ENCODE measurements around the gene CLMN.

CLMN gene

DNA sequence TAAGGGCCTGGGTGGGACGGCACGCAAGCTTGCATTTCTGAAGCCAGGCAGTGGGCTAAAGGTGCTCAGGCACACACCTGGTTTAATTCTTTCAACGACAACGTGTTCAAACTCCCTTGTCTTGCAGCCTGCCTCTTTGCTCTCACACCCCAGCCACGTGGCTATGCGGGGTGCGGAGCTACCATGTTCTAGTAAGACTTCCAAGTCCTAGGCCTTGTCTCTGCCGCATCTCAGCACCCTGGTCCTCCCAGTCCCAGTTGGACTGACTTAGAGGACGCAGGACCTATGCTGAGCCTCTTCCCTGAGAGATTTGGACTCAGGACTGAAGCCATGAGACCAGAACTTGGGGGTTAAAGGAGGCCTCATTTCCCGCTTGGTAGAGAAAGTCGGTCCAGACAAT, 62.2 kb downstream of the CLMN start:
- DNase-seq: no peak

DNA sequence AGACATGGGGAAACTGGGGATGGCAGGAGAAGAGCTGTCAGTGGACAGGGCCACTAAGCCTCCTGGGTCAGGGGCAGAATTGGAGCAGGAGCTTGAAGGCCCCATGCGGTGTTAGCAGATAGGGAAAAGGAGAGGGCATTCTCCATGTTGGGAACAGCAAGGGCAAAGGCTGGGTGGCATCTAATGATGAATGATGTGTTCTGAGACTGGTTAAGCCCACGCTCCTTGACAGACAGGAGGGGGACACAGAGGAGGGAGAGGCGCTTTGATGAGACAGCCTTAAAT, 63.0 kb downstream of the CLMN start:
- no peak for DNase-seq

DNA sequence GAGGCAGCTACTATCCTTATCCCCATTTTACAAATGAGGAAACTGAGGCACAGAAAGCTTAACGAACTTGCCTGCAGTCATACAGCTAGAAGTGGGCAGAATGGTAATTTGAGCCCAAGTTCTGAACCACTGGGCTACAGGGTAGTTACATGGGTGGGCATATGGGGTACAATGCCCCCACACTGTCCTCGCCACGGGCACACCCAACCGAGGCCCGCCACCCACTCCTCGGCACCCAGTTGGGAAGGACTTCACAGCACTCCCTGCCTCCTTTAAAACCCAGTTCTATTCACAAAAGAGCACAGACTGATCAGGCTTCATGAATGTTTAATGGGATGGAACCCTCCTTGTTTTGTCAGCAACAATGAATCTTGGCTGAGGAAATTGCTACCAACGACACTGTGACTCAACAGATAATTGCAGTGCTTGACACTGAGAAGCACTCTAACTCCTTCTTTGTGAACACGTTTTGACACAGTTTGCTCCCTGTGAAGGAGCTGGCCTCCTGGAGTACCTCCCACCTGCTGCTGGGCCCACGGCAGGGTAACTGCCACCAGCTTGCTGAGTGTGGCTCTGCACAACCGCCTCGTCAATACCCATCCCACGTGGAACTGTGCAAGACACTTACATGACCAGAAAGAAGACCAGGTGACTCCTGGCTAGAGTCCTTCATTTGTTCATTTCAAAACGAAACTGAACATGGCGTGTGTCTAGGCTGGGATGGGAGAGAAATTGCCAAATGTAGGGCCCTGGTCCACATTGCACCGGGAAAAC, 63.5 kb downstream of the CLMN start:
- peak; percentile 94 for DNase-seq

DNA sequence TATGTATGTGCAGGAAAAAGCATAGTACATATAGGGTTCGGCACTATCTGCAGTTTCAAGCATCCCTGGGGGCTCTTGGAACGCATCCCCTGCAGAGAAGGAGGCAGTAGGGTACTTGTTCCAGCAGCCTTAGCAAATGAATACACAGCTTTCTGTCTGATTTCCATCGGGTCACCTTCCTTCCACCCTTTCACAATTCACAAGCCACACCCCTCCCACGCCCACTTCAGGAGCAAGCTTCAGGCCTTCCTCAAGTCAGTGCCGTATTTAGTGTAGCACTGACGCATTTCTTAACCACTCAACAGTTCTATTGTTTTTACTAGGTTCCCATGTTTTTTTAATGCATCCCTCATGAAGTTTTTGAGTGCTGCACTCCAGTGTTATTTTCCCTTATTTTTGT, 64.2 kb downstream of the CLMN start:
- peak; percentile 95 for DNase-seq

DNA sequence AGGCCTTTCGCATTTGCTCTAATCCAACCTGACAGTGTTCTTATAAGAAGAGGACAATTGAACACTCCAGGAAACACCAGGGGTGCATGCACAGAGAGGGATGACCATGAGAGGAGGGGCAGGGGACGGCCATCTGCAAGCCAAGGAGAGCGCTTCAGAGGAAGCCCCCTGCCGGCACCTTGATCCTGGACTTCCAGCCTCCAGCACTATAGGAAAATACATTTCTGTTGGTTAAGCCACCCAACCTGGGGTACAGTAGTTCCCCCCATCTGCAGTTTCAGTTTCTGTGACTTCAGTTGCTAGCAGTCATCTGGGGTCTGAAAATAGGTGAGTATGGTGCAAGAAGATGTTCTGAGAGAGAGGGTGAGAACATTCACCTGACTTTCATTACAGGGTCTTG, 64.7 kb downstream of the CLMN start:
- peak; percentile 39 for DNase-seq

DNA sequence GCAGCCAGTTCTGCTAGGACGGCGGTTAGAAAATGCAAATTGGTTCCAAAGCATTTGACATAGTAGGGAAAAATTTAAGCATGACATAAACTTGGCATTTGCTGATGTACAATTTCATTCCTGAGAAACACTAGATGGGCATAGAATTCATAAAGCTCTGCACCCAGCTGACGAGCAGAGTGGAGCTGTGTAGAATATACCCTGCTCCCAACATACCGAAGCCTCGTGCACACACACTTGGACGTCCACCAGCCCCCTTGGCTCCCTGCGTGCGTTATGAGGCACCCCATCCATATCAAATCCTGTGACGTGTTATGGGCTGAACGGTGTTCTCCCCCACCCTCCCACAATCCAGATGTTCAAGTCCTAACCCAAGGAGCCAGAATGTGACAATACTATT, 65.4 kb downstream of the CLMN start:
- DNase-seq: no peak

DNA sequence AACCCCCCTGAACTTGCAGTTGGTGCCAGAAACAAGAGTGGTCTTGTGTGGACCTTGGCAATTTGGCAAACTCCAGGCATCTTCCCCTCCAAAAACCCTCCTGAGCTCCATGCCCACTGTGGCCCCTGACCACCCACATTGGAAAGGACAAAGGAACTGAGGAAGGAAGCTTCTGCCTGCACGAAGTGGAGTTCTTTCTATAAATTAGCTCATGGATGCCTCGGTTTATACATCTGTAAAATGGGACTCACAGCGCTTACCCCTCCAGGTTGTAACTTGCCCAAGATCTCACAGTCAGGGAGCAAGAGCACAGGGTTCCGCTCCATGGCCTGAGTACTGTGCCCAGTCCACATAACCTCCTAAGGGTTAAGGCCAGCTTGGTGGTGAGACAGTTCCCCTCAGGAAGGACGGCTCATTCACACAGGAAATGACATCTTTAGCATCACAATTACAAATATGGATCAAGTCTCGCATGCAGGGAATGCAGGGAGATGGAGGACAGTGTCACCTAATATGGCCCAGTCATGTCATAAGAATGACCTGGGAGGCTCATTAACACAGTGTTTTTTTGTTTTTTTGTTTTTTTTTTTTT, 66.6 kb downstream of the CLMN start:
- DNase-seq: no peak

DNA sequence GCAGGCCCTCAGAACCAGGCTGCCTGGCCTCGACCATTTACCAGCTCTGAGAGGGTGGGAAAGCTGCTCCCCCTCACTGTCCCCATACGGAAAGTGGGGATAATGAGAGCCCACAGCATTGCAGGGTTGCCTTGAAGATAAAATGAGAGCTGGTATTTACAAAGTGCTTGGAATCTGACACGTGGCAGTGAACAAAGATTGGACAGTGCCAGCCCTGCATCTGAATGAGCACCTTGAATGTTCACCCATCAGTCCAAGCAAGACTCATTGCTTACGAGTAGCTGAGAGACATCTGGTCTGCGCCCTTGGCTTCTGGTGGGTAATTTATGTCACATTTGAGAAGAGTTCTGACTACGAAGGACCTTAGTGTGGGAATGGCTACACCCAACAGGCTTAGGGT, 67.5 kb downstream of the CLMN start:
- no peak for DNase-seq

DNA sequence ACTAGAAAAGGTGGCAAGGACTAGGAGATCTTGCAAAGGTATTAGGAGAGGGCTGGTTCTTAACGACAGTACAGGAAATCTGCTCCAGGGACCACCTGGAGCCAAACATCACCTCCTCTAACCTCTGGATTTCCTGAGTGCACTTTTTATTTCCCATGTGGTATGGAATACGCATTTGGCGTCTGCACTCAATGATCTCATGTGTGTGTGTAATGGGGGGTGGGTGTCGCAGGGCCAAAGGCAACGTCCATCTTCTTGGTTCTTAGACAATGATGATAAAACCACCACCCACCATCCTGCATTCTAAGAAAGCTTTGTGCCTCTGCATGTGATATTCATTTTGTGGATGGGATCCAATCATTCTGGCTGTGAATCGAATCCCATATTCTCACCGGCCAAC, 68.8 kb downstream of the CLMN start:
- DNase-seq: no peak

DNA sequence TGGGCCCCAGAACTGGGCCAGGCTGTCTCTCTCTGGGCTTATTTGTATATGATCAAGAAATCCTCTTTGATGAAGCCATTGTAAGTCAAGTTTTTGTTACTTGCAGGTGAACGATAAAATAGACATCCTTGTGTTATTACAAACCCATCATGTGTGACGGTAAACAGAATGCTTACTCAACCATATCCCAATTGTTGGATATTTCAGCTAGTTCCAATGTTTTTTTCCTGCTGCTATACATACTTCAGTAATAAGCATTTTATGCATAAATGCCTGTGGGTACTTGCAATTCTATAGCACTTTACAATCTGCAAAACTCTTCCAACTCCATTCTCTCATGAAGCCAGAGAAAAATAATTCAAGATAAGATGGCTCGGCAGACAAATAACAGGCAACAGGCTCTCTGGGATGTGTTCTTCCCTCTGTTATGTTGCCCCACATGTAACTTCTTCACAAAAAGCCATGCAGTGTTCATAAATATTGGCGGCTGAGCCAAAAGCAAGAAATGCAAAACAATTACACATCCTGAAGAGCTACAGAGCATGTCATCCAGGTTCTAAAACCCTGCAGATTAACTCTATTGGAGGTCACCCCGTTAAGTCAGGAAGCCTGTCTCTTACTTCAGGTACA, 69.5 kb downstream of the CLMN start:
- peak; percentile 83 for DNase-seq

DNA sequence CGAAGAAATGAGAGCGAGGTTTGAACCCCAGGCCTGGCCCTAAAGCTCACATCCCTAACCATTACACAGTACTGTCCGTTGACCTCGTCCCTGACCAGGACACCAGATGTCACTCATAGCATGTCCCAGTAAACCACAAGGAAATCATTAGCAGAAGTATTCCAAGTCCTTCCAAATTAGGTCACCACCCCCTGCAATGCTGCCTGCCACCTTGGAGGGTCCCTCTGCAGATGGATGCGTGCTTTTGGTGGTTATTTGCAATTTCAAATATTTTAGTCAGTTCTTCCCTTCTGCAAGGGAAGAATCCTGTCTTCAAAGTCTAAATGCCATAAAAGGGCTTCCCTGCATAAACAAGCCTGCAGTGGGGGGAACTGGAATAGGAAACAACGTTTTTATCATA, 71.3 kb downstream of the CLMN start:
- no peak for DNase-seq

DNA sequence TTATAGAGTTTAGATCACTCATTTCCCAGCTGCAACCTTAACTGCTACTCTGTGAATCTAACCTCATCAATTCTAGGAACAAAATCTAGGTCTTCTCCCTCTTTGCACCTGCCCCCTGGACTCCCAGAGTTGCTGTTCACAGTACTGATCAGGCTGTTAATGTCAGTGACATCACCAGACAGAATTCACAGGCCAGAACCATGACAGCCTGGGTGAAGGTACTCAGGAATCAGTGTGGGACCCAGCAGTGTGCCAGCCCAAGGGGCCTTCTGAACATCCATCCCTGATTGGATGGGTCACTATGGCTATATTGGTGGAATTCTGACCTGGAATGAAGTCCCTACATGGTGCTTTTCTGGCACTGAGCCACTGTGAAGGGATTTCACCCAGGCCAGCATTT, 72.8 kb downstream of the CLMN start:
- DNase-seq: no peak

DNA sequence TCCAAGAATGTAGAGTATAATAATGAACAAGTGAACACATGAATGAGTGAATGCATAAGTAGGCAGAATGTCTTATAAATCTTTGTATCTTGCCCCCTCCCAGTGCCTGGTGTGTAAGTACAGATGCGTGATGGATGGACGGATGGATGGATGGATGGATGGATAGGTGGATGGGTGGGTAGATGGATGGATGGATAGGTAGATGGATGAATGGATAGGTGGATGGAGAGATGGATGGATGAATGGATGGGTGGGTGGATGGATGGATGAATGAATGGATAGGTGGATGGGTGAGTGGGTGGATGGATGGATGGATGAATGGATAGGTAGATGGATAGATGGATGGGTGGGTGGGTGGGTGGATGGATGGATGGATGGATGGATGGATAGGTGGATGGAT, 74.4 kb downstream of the CLMN start:
- no peak for DNase-seq

DNA sequence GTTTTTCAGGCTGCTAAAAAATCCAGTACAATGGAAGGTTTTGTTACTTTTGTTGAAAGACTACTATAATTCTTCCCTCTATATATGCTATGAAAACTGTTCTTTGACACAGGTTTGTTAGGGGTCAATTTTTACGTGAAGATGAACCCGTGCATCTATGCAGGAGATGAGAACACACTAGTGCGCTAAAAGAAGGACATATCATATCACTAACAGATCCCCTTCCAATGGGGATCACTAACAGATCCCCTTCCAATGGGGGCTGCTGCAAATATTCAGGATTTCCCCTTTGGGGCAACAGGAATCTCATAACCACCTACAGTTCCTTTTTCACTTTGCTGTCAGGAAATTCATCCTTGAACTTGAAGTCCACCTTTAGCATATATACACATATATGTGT, 75.1 kb downstream of the CLMN start:
- DNase-seq: no peak

DNA sequence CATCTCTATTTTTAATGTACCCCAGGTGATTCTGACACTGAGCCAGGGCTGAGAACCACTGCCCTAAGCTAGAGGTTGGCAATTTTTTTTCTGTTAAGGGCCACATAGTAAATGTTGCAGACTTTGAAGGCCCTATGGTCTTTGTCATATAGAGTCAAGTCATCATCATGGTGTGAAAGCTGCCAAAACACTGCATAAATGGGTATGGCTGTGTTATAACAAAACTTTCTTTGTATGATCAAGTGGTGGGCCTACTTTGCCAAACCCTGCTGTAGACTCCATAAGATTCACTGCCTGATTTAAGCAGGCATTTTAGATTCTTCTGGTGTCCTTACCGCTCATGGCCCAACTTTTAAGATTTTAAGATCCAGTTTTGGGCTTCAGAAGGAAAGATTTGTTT, 76.8 kb downstream of the CLMN start:
- DNase-seq: no peak

DNA sequence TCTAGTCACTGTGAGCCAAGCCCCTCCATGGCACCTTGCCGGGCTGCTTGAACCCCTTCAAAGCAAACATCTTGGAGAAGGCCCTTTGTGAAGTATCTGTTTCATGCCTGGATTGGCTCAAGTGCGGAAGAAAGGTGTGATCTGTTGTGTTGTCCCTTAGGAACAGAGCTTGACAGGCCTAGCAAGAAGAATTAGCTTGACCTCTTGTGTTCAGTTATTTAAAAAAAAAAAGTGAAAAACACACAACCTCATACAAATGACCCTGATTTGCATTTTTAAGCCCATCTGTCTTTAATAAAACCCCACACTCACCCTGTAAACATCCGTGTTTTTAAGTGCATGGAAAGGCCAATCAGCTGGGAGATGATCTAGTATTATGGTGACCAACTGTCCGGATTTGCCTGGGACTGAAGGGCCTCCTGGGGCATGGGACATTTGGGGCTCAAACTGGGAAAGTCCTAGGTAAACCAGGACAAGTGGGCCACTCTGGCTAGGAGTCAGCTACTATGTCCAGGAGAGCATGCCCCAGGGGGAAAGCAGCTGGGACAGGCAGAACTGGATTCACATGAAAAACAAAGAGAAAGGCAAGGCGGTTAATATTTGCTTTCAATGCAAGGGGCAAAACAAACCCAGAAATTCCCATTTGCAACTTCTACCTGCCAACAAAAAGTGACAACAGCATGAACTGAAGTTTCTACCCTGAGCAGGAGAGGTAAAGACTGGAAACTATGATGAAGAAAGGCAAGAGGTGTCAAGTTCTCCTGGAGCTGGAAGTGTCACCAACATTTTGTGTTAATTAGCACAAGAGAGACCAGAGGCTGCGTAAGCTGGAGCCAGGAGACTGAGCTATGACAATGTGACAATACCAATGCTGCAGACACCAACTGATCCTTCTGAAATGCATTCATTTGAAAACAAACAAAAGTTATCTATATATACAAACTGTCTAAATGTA, 78.6 kb downstream of the CLMN start:
- DNase-seq: no peak

DNA sequence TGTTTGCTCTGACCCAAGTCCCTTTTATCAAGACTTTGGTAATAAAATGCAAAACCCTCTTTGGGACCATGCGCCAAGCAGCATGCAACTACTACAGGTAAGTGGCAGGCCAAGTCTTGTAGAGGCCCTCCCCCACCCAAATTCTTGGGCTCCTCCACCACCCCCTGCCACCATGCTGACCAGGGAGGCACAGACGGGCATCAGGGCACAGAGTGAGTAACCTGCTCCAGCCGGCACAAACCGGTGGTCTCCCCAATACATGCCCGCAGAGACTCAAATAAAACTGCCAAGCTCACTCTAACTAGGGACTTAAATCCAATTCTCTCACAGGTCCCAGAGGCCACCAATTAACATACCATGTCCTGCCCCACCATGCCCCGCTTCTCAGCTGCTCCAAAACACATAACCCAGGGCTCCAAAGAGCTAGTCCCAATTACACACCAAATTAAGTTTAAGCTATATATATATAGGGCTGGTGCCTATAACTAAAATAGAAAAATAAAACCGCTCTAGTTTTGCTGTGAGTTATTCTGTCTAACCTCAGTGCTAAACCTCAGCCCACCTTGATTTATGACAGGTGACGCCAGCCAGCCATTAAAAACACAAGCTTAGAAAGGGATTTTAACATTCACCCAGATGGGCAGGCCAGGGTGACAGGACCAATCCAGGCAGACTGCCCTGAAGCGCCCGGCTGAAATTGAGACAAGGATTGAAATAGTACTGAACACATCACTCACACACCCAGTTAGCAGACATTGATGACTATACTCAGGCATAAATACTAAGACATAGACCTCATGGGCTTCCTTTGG, 81.0 kb downstream of the CLMN start:
- DNase-seq: no peak

DNA sequence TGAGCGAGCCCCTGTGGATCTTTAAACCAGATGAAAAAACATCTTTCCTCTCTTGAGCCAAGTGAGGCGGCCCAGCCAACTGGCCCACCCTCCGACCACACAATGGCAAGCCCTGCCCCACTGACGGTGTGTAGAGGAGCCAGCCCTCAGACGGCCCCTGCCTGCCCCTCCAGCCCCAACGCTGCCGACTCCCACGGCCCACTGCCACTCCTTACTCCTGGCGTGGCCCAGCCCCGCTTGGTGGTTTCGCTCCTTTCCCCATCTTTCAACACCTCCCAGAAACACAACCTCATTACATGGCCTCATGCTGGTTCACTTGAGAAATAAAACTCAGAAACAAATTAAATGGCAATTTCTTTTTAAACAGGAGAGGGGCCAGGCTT, 81.8 kb downstream of the CLMN start:
- DNase-seq: no peak

DNA sequence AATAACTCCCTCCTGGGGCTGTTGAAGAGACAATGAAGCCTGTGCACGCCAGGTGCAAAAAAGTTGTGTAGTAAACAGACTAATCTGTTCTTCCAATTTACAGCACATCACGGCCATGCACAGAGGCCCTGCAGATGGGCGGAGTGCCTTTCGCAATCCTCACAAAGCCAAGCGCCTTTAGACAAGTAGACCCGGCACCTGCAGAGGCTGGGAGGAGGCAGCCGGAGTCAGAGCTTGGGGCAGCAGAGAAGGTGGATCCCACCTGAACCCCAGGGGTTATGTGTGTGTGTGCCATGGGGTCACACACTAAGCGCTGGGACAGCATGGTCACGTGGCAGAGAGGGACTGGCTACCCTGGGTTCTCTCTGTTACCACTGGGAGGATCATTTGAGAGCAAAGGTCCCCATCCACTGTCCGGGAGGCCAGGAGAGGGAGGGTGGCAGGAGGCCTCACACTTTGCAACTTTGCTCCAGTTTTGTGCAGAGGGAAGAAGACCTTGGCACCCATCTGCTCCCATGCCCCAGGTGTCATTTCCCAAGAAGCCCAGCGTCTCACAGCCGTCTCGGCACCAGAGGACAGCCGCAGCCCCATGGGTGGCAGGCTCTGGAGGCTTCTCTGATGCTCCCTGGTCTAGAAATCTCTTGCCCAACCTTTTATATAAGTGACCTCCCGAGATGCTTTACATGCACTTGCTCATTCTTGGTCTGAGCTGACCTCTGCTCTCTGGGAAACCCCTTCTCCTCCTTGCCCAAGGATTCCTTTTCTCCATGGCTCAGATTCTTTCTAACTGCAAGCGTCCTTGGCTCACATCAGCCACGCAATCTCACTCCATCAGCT, 82.4 kb downstream of the CLMN start:
- no peak for DNase-seq

DNA sequence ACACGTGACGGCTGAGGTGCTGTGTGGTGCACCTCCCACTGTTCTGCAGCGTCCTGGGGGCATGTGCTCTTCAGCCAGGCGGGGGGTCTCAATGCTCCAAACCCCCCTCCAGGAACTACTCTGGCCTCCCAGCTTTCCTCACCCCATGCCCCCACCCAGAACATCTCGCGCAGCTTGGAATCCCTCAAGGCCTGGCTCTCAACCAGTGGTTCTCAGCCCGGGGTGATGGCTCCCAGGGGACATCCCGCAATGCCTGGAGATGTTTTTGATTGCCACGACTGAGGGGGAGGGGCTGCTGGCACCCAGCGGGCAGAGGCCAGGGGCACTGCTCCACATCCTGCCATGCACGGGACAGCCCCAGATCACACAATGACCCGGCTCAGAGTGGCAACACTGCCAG, 83.5 kb downstream of the CLMN start:
- DNase-seq: peak; percentile 33

DNA sequence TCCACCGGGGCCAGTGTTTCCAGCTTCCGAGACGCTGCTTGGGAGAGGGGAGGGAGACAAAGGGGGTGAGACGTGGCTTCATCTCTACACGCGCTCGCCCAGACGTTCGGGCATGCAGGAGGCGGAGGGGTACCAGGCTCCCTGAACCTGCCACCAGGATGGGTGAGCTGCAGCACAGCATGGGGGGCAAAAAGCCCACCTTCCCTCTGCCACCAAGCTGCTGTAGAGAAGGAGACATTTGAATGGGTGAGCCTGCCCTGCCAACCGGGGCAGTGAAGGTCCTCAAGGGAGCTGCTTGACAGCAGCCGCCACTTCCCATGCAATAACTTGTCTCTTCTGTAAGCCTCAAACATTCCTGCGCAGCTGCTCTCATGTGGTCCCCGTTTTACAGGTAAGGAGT, 83.9 kb downstream of the CLMN start:
- no peak for DNase-seq

DNA sequence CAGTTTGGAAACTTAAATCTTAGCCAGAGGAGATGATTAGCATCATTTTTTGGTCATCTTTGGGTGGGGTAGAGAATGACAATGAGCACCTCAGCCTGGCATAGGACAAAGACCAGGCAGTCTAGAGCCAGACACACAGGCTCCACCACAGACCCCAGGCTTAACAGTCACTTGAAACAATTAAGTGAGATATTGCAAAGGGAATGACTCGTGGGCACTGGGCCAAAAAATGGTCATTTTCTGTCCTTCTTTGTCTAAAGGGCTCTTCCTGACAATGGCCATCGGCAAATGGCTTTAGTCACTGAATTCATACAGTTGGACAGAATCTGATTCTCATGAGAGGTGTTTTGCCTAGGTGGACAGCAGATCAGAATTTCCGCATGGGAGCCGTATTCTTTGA, 84.4 kb downstream of the CLMN start:
- DNase-seq: no peak
